ENCODE results near the gene MFSD6.
A peak's percentile ranks its signal among the peaks of the same experiment; 100 is the strongest.
"Not testable (repeated sequence)": the region's sequence is repeated elsewhere in the genome, so short reads cannot be mapped to it uniquely, and the experiment has no call there.

MFSD6 gene

GRCh38 chr2:190407662-190408537 is at the start of gene MFSD6:
Gene MFSD6 (plus strand): TSS chr2:190408355. CDS start chr2:190436030, 27,675 bp downstream.
- DNase-seq = peak in 41 of 56 donors; percentile 5 to 76 (median 59)

GRCh38 chr2:190358655-190359448 is 49.3 kb upstream of the MFSD6 start:
- not testable (repeated sequence) for DNase-seq

- no peak for DNase-seq
Observed at GRCh38 chr2:190360561-190360960, 47.6 kb upstream of the MFSD6 start.

- no peak for DNase-seq
Observed at GRCh38 chr2:190360965-190361364, 47.2 kb upstream of the MFSD6 start.

GRCh38 chr2:190361572-190361971 is 46.6 kb upstream of the MFSD6 start:
- no peak for DNase-seq

GRCh38 chr2:190362894-190363293 is 45.3 kb upstream of the MFSD6 start:
- DNase-seq = no peak

- DNase-seq = no peak
Observed at GRCh38 chr2:190365499-190366204, 42.5 kb upstream of the MFSD6 start.

GRCh38 chr2:190366248-190366753 is 41.9 kb upstream of the MFSD6 start:
- no peak for DNase-seq

- DNase-seq = no peak
Observed at GRCh38 chr2:190367091-190367490, 41.1 kb upstream of the MFSD6 start.

- DNase-seq = no peak
Observed at GRCh38 chr2:190369635-190370034, 38.5 kb upstream of the MFSD6 start.

- DNase-seq = no peak
Observed at GRCh38 chr2:190376083-190376482, 32.1 kb upstream of the MFSD6 start.

- DNase-seq = no peak
Observed at GRCh38 chr2:190376591-190377245, 31.4 kb upstream of the MFSD6 start.

GRCh38 chr2:190378880-190379237 is 29.3 kb upstream of the MFSD6 start:
- DNase-seq = no peak

- no peak for DNase-seq
Observed at GRCh38 chr2:190379249-190379964, 28.7 kb upstream of the MFSD6 start.

GRCh38 chr2:190380962-190381412 is 27.2 kb upstream of the MFSD6 start:
- DNase-seq = no peak

GRCh38 chr2:190382851-190383250 is 25.3 kb upstream of the MFSD6 start:
- peak in 6 of 56 donors; percentile 2 to 33 (median 8) for DNase-seq

GRCh38 chr2:190387422-190387821 is 20.7 kb upstream of the MFSD6 start:
- no peak for DNase-seq

GRCh38 chr2:190396271-190396670 is 11.9 kb upstream of the MFSD6 start:
- DNase-seq = no peak

- no peak for DNase-seq
Observed at GRCh38 chr2:190402986-190403603, 5.1 kb upstream of the MFSD6 start.

- peak in 8 of 56 donors; percentile 13 to 63 (median 32) for DNase-seq
Observed at GRCh38 chr2:190404487-190404886, 3.7 kb upstream of the MFSD6 start.
